Measurements from ENCODE around the gene SNX1.
A peak's percentile ranks its signal among the peaks of the same experiment; 100 is the strongest.
"Not testable (repeated sequence)": the region's sequence is repeated elsewhere in the genome, so short reads cannot be mapped to it uniquely, and the experiment has no call there.

SNX1 gene

GRCh38 chr15:64117759-64118487 lies 22.1 kb downstream of the SNX1 start:
- no peak for DNase-seq (ENCODE audit: low spot score)

- DNase-seq (ENCODE audit: low spot score) = not testable (repeated sequence)
Measured at GRCh38 chr15:64120322-64120721, 24.5 kb downstream of the SNX1 start.

DNA sequence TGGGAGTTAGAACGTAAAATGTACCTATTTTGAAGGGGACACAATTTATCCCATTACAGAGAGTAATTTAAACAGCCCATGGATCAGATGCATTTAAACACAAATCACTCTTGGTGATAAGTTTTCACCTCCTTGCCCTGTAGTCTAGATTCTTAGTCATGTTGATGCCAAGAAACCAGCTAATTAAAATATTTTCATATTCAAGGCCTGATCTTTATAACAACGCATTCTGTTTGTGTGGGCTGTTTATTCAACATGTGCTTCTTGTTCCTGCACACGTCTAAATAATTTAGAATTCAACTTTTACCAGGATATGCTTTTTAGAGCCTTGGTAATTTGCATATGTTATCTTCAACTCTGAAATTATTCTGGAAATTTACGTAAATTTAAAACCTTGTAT lies 25.8 kb downstream of the SNX1 start:
- DNase-seq (ENCODE audit: low spot score) = no peak

GRCh38 chr15:64122444-64122843 lies 26.7 kb downstream of the SNX1 start:
- no peak for DNase-seq (ENCODE audit: low spot score)

DNA sequence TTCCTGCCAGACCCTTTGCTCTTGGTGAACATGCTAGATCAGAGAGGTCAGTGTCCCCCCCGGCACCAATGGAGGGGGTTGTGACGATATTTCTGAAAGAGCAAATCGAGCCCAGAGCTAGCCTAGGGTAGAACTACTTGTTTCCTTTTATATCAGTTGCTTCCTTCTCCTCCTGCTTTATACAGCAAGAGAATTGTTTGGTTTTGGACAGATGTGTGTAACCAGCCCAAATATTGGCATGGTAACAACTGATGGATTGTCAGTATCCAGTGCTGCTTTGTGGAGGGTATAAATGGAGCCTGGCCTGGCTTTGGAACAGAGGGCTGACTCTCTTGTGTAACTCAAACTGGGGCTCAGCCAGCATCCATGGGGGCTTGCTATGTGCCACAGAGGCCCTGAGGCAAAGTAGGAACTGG lies 27.2 kb downstream of the SNX1 start:
- DNase-seq (ENCODE audit: low spot score) = peak; percentile 100

DNA sequence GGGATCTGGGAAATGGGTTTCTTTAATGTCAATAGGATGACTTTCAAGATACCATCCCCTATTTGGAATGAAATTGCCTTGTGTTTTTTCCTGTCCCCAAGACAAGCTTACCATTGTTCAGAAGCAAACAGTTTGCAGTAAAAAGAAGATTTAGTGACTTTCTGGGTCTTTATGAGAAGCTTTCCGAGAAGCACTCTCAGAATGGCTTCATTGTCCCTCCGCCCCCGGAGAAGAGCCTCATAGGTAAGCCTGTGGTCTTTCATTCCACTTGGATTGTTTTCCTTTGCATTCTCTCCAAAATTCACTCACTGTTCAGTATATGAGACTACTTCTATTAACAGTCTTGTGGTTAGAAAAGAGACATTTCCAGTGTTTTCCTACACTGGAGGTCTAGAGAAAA lies 30.2 kb downstream of the SNX1 start:
- DNase-seq (ENCODE audit: low spot score) = peak; percentile 59

DNA sequence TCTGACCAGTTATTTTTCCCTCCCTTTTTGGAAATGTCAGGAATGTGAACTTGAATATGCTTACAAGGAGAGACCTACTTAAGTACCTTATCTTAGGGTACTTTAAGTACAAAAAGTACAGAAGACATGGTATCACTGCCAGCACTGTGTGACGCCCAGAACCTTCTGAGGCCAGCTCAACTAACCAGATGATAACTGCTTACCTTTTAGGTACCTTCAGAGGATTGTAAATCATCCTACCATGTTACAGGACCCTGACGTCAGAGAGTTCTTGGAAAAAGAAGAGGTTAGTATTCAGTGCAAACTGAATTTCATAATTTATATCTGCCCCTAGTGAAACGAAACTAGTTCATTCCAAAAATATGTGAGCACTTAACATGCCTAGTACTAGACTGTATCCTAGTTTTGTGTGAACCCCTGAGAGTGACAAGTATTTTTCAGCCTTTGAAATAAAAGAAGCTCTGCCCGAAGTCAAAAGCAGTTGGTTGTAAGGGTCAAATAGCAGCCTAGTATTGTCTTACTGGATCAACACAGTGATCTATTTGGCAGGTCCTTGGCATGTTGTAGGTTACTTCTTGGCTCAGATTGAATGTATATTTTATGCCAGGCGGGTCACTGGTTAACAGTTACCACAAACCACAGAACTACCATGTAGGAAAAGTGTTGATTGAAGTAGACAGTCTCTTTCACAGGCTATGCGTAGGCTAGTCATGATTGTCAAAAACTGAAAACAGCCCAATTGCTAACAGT lies 31.9 kb downstream of the SNX1 start:
- DNase-seq (ENCODE audit: low spot score) = no peak

DNA sequence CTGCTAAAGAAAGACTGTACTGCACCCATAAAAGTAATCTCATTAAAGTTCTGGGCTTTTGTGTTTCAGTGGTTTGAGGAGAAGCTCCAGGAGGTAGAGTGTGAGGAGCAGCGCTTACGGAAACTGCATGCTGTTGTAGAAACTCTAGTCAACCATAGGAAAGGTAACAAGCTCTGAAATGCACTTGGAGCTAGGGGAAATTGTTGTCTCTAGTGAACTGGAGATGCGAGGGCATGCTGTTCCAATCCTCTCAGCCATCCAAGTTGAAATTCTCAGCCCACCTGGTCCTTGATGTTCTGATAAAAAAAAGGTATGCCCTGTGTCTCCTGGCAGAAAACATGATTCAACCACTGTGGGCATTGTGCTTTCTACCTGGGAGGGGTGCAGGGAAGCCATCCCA lies 34.4 kb downstream of the SNX1 start:
- no peak for DNase-seq (ENCODE audit: low spot score)

- DNase-seq (ENCODE audit: low spot score) = peak; percentile 79
Measured at GRCh38 chr15:64131547-64131946, 35.8 kb downstream of the SNX1 start.

DNA sequence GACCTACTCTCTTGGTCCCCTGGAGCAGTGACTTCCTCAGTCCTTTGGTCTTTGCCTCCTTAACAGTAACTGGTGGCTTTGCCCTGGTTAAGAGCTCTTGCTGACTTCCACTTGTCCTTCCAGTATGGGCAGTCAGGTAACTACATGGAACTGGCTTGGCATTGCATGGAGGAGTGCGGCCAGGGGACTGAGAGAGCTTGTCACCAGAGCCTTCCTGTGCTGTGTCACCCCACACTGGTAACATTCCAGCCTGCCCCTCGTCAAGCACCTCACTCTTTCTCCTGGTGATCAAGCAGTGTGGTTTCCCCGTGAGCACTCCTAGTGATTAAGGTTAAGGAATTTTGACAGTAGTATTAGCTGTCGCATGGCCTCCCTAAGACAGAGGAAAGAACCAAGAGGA lies 36.4 kb downstream of the SNX1 start:
- no peak for DNase-seq (ENCODE audit: low spot score)

DNA sequence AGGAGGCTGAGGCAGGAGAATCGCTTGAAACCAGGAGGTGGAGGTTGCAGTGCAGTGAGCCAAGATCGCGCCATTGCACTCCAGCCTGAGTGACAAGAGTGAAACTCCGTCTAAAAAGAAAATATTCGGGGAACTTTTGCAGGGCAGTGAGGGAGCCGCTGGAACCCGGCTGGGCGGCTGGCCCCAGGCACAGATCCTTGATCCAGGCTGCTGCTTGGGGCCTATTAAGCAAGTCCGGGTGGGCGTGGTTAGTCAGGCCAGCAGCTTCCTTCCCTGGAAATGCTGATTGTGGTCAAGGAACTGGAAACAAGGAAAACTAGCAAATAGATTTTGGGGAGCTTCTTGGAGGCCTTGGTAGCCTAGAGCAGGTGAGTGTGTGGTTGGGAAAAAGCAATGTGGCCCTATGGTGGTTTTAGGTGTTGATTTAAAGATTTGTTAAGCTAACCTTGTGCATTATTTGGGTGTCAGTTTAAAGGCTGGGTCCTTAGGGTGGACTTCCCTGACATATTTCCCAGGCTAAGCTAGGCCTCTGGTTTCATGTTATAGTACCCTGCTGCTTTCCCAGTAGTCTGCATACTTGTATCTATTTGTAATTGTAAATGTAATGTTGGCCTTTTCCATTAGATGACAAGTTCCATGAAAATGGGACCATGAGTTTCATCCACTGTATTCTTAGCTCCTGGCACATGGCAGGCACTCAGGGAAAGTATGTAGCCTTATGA lies 38.0 kb downstream of the SNX1 start:
- DNase-seq (ENCODE audit: low spot score) = no peak

GRCh38 chr15:64134345-64134829 lies 38.6 kb downstream of the SNX1 start:
- DNase-seq (ENCODE audit: low spot score) = peak; percentile 85

- DNase-seq (ENCODE audit: low spot score) = no peak
Measured at GRCh38 chr15:64136347-64136746, 40.6 kb downstream of the SNX1 start.

DNA sequence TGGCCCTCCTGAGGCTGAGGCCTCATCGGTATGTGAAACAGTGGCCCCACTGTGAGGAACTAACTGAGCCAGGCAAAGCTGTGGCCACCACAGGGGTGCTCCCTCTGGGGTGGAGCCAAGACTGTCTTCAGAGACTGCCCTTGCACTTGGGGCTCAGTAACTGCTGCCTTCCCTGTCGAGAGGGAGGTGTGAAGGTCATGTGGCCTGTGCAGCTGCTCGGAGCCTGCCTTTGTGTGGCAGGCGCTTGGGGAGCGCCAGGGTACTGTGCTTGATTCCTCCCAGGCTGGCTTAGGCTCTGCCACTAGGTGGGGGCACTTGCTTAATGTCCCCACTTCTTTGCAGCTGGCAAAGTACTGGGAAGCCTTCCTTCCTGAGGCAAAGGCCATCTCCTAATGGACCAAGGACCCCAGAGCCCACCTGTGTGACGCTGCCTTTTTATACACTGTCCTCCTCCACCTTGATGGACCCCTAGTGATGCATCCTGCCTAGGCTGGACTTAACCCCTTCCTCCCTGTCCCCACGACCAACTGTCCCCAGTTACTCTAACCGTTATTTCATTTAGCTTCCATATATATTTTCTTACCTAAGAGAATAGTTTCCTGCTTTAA lies 41.5 kb downstream of the SNX1 start:
- DNase-seq (ENCODE audit: low spot score) = peak; percentile 84

GRCh38 chr15:64138331-64138941 lies 42.7 kb downstream of the SNX1 start:
- DNase-seq (ENCODE audit: low spot score) = no peak

- DNase-seq (ENCODE audit: low spot score) = peak; percentile 87
Measured at GRCh38 chr15:64141798-64142512, 46.2 kb downstream of the SNX1 start.

DNA sequence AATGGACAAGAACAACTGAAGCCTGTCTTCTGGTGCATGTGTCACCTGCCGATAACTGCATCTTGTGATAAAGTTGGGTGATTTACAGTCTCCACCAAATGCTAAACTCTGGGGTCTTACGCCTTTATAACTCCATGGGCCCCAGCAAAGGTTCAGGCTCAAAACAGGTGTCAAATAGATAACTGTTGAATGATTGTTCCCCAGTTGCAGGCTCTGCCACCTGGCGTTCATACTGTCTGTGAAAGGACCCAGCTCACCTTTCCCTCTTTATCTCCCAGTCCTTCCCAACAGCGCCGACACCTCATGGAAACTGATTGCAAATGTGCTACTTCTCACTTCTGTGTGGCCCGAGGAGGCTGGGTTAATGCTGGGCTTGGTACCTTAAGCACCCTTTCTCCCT lies 47.5 kb downstream of the SNX1 start:
- DNase-seq (ENCODE audit: low spot score) = no peak

DNA sequence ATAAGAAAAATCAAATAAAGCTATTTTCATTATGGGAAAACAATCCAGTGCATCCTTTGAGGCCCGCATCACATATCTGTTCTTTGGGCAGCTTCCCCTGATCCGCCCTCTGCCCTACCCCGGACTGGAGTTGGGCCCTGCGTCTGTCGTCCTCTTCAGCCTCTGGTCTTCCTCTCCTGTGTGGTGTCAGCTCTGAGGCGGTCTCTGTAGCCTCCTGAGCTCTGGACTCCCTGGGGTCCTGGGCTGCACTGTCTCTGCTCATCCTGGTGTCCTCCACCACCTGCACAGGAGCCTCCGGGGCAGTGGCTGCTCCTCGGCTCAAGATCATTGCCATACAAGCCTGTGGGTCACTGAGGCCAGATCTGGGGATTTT lies 48.4 kb downstream of the SNX1 start:
- no peak for DNase-seq (ENCODE audit: low spot score)

GRCh38 chr15:64144565-64145281 lies 48.9 kb downstream of the SNX1 start:
- peak; percentile 88 for DNase-seq (ENCODE audit: low spot score)

GRCh38 chr15:64146041-64146440 lies 50.3 kb downstream of the SNX1 start:
- DNase-seq (ENCODE audit: low spot score) = peak; percentile 42

- peak; percentile 15 for DNase-seq (ENCODE audit: low spot score)
Measured at GRCh38 chr15:64146520-64146884, 50.7 kb downstream of the SNX1 start.
